Memory B cell (primary cell): ENCODE measurements around the gene SPON1.
A peak's percentile ranks its signal among the peaks of the same experiment; 100 is the strongest.

Experiments used
- ATAC-seq: fragments of 150-1000 bp; cut with Tn5 transposase; 2 replicates; pipeline ENCODE4 v1.10.0; 2021; ENCODE audit warnings: low read depth, mild to moderate bottlenecking, moderate library complexity
- DNase-seq, 2 donors: peaks; one replicate each; pipeline ENCODE4 v3.0.0; 2022; ENCODE audit warnings: low spot score in 2 of 2
- H3K27ac Mint-ChIP-seq: one replicate; pipeline ENCODE4 v1.8.0; 2022; ENCODE audit warnings: mild to moderate bottlenecking, moderate library complexity, mixed read lengths
- H3K27me3 Mint-ChIP-seq: one replicate; pipeline ENCODE4 v1.8.0; 2022; ENCODE audit warnings: mixed read lengths
- H3K36me3 Mint-ChIP-seq: one replicate; pipeline ENCODE4 v1.8.0; 2022; ENCODE audit warnings: mild to moderate bottlenecking, mixed read lengths
- H3K4me1 Mint-ChIP-seq: one replicate; pipeline ENCODE4 v1.8.0; 2022; ENCODE audit warnings: mixed read lengths
- H3K4me3 Mint-ChIP-seq: one replicate; pipeline ENCODE4 v1.8.0; 2022; ENCODE audit warnings: mild to moderate bottlenecking, moderate library complexity, mixed read lengths
- H3K9me3 Mint-ChIP-seq: one replicate; pipeline ENCODE4 v1.8.0; 2022; ENCODE audit warnings: mixed read lengths

The SPON1 gene

GRCh38 chr11:13956988-13957387 lies 5.5 kb upstream of the SPON1 start:
- Mint-ChIP-seq H3K27me3 (peaks cover 18% of the 10 kb centered on the region), H3K4me1 (no peaks in the 10 kb centered on the region), H3K27ac (no peak overlapping the region), H3K9me3 (no peaks in the 10 kb centered on the region), H3K36me3 (no peaks in the 10 kb centered on the region), H3K4me3 (no peak overlapping the region)
- DNase-seq (no peak), ATAC-seq (no peak)

- ATAC-seq (no peak), DNase-seq (no peak)
- Mint-ChIP-seq H3K36me3 (no peaks in the 10 kb centered on the region), H3K27me3 (peaks cover 20% of the 10 kb centered on the region), H3K9me3 (no peaks in the 10 kb centered on the region), H3K4me1 (no peaks in the 10 kb centered on the region), H3K4me3 (no peak overlapping the region), H3K27ac (no peak overlapping the region)
These were observed 3.7 kb upstream of the SPON1 start for GRCh38 chr11:13958641-13959400.

- Mint-ChIP-seq H3K4me3 (no peak overlapping the region), H3K27me3 (peaks cover 28% of the 10 kb centered on the region), H3K27ac (no peak overlapping the region), H3K4me1 (peaks cover 3% of the 10 kb centered on the region), H3K9me3 (no peaks in the 10 kb centered on the region), H3K36me3 (no peaks in the 10 kb centered on the region)
- DNase-seq (no peak), ATAC-seq (no peak)
These were observed 343 bp upstream of the SPON1 start for GRCh38 chr11:13962198-13962561.

- ATAC-seq (peak; percentile 77), DNase-seq (peak in 1 of 2 donors; percentile 24)
- Mint-ChIP-seq H3K4me1 (peaks cover 3% of the 10 kb centered on the region), H3K9me3 (no peaks in the 10 kb centered on the region), H3K36me3 (no peaks in the 10 kb centered on the region), H3K27me3 (peaks cover 28% of the 10 kb centered on the region), H3K4me3 (peak overlapping the region; percentile 50), H3K27ac (no peak overlapping the region)
These were observed 836 bp downstream of the SPON1 start for GRCh38 chr11:13963169-13963948.

- ATAC-seq (no peak), DNase-seq (no peak)
- Mint-ChIP-seq H3K27ac (no peak overlapping the region), H3K4me3 (peak overlapping the region; percentile 48), H3K9me3 (no peaks in the 10 kb centered on the region), H3K27me3 (peaks cover 24% of the 10 kb centered on the region), H3K36me3 (no peaks in the 10 kb centered on the region), H3K4me1 (peaks cover 3% of the 10 kb centered on the region)
These were observed 1.6 kb downstream of the SPON1 start for GRCh38 chr11:13963949-13964770.

- Mint-ChIP-seq H3K4me1 (peaks cover 3% of the 10 kb centered on the region), H3K27me3 (peaks cover 22% of the 10 kb centered on the region), H3K36me3 (no peaks in the 10 kb centered on the region), H3K4me3 (no peak overlapping the region), H3K27ac (no peak overlapping the region), H3K9me3 (no peaks in the 10 kb centered on the region)
- DNase-seq (no peak), ATAC-seq (no peak)
These were observed 2.2 kb downstream of the SPON1 start for GRCh38 chr11:13964771-13965074.

GRCh38 chr11:13965337-13965736 lies 2.8 kb downstream of the SPON1 start:
- H3K4me3 Mint-ChIP-seq: no peak overlapping the region
- ATAC-seq (no peak), DNase-seq (no peak)
- H3K36me3 Mint-ChIP-seq: no peaks in the 10 kb centered on the region
- H3K27ac Mint-ChIP-seq: no peak overlapping the region
- H3K9me3 Mint-ChIP-seq: no peaks in the 10 kb centered on the region
- peaks cover 3% of the 10 kb centered on the region for H3K4me1 Mint-ChIP-seq
- peaks cover 19% of the 10 kb centered on the region for H3K27me3 Mint-ChIP-seq

GRCh38 chr11:13966013-13966412 lies 3.5 kb downstream of the SPON1 start:
- Mint-ChIP-seq H3K27me3 (peaks cover 18% of the 10 kb centered on the region), H3K36me3 (no peaks in the 10 kb centered on the region), H3K27ac (no peak overlapping the region), H3K4me1 (peaks cover 3% of the 10 kb centered on the region), H3K4me3 (no peak overlapping the region), H3K9me3 (no peaks in the 10 kb centered on the region)
- ATAC-seq (no peak), DNase-seq (no peak)

GRCh38 chr11:13966486-13966885 lies 4.0 kb downstream of the SPON1 start:
- Mint-ChIP-seq H3K9me3 (no peaks in the 10 kb centered on the region), H3K27ac (no peak overlapping the region), H3K4me3 (no peak overlapping the region), H3K36me3 (no peaks in the 10 kb centered on the region), H3K4me1 (peaks cover 3% of the 10 kb centered on the region), H3K27me3 (peaks cover 14% of the 10 kb centered on the region)
- DNase-seq: no peak
- no peak for ATAC-seq

GRCh38 chr11:13970986-13971385 lies 8.5 kb downstream of the SPON1 start:
- Mint-ChIP-seq H3K36me3 (no peaks in the 10 kb centered on the region), H3K4me1 (no peaks in the 10 kb centered on the region), H3K9me3 (no peaks in the 10 kb centered on the region), H3K27me3 (peaks cover 3% of the 10 kb centered on the region), H3K27ac (no peak overlapping the region), H3K4me3 (no peak overlapping the region)
- DNase-seq (no peak), ATAC-seq (no peak)

- no peaks in the 10 kb centered on the region for H3K9me3 Mint-ChIP-seq
- H3K4me1 Mint-ChIP-seq: no peaks in the 10 kb centered on the region
- no peaks in the 10 kb centered on the region for H3K36me3 Mint-ChIP-seq
- ATAC-seq (no peak), DNase-seq (no peak)
- no peak overlapping the region for H3K4me3 Mint-ChIP-seq
- peaks cover 3% of the 10 kb centered on the region for H3K27me3 Mint-ChIP-seq
- H3K27ac Mint-ChIP-seq: no peak overlapping the region
These were observed 9.8 kb downstream of the SPON1 start for GRCh38 chr11:13972043-13972910.

GRCh38 chr11:13972944-13973343 lies 10.4 kb downstream of the SPON1 start:
- no peaks in the 10 kb centered on the region for H3K36me3 Mint-ChIP-seq
- no peak for ATAC-seq
- no peaks in the 10 kb centered on the region for H3K9me3 Mint-ChIP-seq
- H3K4me3 Mint-ChIP-seq: no peak overlapping the region
- no peak for DNase-seq
- no peaks in the 10 kb centered on the region for H3K4me1 Mint-ChIP-seq
- H3K27me3 Mint-ChIP-seq: peaks cover 3% of the 10 kb centered on the region
- no peak overlapping the region for H3K27ac Mint-ChIP-seq

- ATAC-seq (no peak), DNase-seq (no peak)
- Mint-ChIP-seq H3K4me1 (no peaks in the 10 kb centered on the region), H3K9me3 (no peaks in the 10 kb centered on the region), H3K27ac (no peak overlapping the region), H3K27me3 (peaks cover 7% of the 10 kb centered on the region), H3K4me3 (no peak overlapping the region), H3K36me3 (no peaks in the 10 kb centered on the region)
These were observed 12.1 kb downstream of the SPON1 start for GRCh38 chr11:13974631-13975030.
